GM12873 (cell line): ENCODE measurements around the gene RAB11FIP5.

Source experiments
- TF ChIP-seq, protein P1 (sequence below): IDR thresholded peaks from 2 replicates; pipeline ENCODE4 v1.5.1; 2012; ENCODE audit warnings: low read depth, mild to moderate bottlenecking, moderate library complexity, low read length, control low read depth; ENCODE audit not compliant: insufficient read depth; ENCODE audit errors: missing control alignments

The RAB11FIP5 gene

GRCh38 chr2:73112026-73112912 is 479 bp downstream of the RAB11FIP5 start:
- TF ChIP-seq, protein P1, sequence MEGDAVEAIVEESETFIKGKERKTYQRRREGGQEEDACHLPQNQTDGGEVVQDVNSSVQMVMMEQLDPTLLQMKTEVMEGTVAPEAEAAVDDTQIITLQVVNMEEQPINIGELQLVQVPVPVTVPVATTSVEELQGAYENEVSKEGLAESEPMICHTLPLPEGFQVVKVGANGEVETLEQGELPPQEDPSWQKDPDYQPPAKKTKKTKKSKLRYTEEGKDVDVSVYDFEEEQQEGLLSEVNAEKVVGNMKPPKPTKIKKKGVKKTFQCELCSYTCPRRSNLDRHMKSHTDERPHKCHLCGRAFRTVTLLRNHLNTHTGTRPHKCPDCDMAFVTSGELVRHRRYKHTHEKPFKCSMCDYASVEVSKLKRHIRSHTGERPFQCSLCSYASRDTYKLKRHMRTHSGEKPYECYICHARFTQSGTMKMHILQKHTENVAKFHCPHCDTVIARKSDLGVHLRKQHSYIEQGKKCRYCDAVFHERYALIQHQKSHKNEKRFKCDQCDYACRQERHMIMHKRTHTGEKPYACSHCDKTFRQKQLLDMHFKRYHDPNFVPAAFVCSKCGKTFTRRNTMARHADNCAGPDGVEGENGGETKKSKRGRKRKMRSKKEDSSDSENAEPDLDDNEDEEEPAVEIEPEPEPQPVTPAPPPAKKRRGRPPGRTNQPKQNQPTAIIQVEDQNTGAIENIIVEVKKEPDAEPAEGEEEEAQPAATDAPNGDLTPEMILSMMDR = no peak

GRCh38 chr2:73111073-73112025 is 1.4 kb downstream of the RAB11FIP5 start:
- TF ChIP-seq, protein P1 = no peak

DNA sequence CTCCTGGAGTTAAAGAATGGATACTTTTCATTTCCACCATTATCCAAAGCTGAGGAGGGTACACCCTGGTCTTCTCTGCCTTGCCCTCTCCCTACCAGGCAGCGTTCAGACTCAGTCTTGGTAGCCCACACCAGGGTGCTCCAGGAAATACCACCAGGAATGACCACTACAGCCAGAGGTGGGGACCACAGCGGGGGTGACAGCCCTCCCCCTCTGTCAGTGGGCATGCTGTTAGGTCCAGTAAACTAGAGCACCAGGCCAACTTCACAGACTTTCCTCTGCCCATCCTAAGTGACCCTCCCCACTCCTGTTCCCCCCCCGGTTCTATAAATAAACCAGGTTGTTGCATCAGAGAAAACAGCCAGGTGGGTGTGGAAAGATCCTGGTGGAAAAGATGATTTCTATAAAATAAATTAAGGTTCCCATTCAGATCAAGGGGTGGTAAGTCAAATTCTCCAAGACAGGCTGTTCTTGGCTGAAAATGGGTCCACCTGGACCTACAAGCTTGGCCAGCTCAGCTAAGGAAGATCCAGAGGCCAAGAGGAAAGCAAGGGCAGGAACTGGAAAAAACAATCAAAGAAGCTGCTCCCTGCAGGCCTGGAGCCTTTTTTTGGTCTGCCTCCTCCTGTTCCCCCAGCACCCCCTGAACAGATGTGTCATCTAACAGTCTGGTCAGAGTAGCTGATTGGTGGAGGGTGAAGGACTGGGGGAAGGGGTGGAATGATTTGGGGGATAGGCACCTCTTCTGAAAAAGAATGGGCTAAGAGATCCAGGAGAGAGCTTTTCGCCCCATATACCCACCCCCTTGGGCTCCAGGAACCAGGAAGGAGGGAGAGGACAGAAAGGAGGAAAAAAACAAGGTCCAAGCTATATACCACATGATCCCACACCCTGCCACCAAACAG is 2.3 kb downstream of the RAB11FIP5 start:
- TF ChIP-seq, protein P1 = no peak

- TF ChIP-seq, protein P1 = no peak
These were observed 3.1 kb downstream of the RAB11FIP5 start for GRCh38 chr2:73109431-73110167.

DNA sequence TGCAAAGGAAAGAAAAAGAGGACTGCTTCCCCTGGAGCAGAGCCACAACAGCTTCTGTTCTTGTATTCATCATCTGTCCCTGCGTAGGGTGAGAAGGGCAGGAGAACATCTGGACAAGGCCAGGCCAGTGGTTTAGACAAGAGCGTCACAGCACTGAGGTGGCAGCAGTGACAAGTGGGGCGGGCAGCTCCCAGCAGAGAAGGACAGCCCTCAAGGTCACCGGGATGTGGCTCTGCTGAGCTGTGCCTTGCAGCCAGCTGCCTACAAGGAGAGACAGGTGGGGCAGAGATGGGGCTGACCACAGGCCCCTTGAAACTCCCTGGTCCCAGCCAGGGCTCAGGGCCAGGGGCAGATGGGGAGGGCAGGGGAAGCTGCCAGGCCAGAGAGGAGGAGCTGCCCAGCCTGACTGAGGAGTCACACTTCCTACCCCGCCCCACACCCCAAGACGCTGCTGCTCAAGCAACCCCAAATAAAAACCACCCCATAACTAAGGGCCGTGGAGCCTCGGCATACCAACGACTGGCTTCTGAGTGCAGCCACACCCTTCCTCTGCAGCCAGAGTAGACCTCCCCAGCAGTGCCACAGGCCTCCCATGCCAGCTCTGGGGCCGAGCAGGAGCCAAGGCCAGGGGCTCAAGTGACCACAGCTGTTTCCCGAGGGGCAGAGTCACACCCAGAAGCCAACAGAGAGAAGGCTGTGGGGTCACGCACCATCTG is 5.4 kb downstream of the RAB11FIP5 start:
- TF ChIP-seq, protein P1 = no peak

- TF ChIP-seq, protein P1 = no peak
These were observed 6.0 kb downstream of the RAB11FIP5 start for GRCh38 chr2:73106791-73107190.
